ENCODE results near the gene TMEM245. TPM values are rescaled to one million over a fixed set of nuclear protein-coding genes. Genes with fewer than 3 reads are reported as not detected.
A peak's percentile ranks its signal among the peaks of the same experiment; 100 is the strongest.

The TMEM245 gene
- total and polyA plus RNA-seq, 2 of the 13 experiments (the other 11 are each of a cell fraction or from before 2014, with no cell fraction given), result 53.5 to 55.4 TPM

- TF ChIP-seq KLF15 (CRISPR knock-in tag; IDR thresholded peaks at IDR 0.05; ENCODE audit: borderline replicate concordance) (no peak), SOX13 (IDR thresholded peaks at IDR 0.05) (no peak), SOX13 (CRISPR knock-in tag; conservative IDR thresholded peaks at IDR 0.05 in 1 of 2, IDR thresholded peaks at IDR 0.05 in 1 of 2) (peak in 1 of 2 experiments; percentile 59; a peak in 2 of 4 replicates), MAZ (IDR thresholded peaks at IDR 0.05; ENCODE audit: borderline replicate concordance, low read depth, low read length) (no peak), MAZ (CRISPR knock-in tag; IDR thresholded peaks at IDR 0.05; ENCODE audit: low read depth) (no peak), HCFC1 (IDR thresholded peaks at IDR 0.05; ENCODE audit: low read depth, low read length) (no peak), ZNF780A (CRISPR knock-in tag; IDR thresholded peaks at IDR 0.05) (no peak), ZNF552 (CRISPR knock-in tag; IDR thresholded peaks at IDR 0.05; ENCODE audit: borderline replicate concordance) (no peak), ZIK1 (CRISPR knock-in tag; IDR thresholded peaks at IDR 0.05; ENCODE audit: borderline replicate concordance, low read depth) (no peak), POLR2AphosphoS2 (IDR thresholded peaks at IDR 0.05; ENCODE audit: low read depth, low read length) (no peak), SOX6 (IDR thresholded peaks at IDR 0.05) (no peak), SOX6 (CRISPR knock-in tag; IDR thresholded peaks at IDR 0.05) (peak; percentile 52; the same call in 1 of the 2 replicates), HNF4A (CRISPR knock-in tag; IDR thresholded peaks at IDR 0.05) (peak; percentile 46), ZNF556 (CRISPR knock-in tag; IDR thresholded peaks at IDR 0.05; ENCODE audit: borderline replicate concordance) (no peak), NPAS2 (CRISPR knock-in tag; IDR thresholded peaks at IDR 0.05; ENCODE audit: borderline replicate concordance) (no peak), HNF4G (IDR thresholded peaks at IDR 0.05; ENCODE audit: borderline replicate concordance, low read depth, low read length) (no peak), HNF4G (CRISPR knock-in tag; IDR thresholded peaks at IDR 0.05; ENCODE audit: borderline replicate concordance, low read depth) (no peak), CTCF (CRISPR knock-in tag; IDR thresholded peaks at IDR 0.05) (no peak), ETS1 (CRISPR knock-in tag; IDR thresholded peaks at IDR 0.05) (no peak), SAP130 (CRISPR knock-in tag; IDR thresholded peaks at IDR 0.05; ENCODE audit: low read depth) (peak; percentile 37; the same call in 1 of the 2 replicates), ZSCAN31 (CRISPR knock-in tag; IDR thresholded peaks at IDR 0.05; ENCODE audit: low read depth) (no peak), RXRB (CRISPR knock-in tag; IDR thresholded peaks at IDR 0.05; ENCODE audit: borderline replicate concordance) (peak; percentile 28; the same call in 1 of the 2 replicates), ZXDC (CRISPR knock-in tag; IDR thresholded peaks at IDR 0.05) (no peak), MEIS2 (CRISPR knock-in tag; IDR thresholded peaks at IDR 0.05) (no peak), CEBPB (IDR thresholded peaks at IDR 0.05; ENCODE audit: borderline replicate concordance, low read depth, low read length) (0 out of 2 replicates have a peak, but pooled peaks have one; percentile 1), ZNF562 (CRISPR knock-in tag; IDR thresholded peaks at IDR 0.05; ENCODE audit: borderline replicate concordance) (no peak)
Observed at GRCh38 chr9:109072133-109072692, 47.5 kb downstream of the TMEM245 start (continued).

All from HepG2 (cell line).